ENCODE measurements around the gene TTBK2.

The TTBK2 gene

DNA sequence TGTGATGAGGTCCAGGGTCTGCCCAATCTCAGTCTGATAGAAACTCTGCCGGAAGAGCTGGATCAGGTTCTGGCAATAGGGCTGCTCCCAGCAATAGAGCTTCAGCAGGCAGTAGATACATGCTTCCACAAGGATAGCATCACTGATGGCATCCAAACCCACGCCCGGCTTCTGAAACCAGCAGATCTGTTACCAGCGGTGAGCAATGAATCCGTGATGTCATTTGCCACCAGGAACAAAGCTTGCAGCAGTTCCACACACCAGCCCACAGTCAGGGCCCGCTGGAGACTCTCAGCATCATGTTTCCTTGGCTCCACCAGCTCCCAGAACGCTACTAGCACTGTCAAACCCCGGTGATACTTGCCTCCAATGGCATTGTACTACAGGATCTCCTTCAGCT, 19.3 kb upstream of the TTBK2 start:
- ChIA-PET CTCF (interaction anchor here (0.6 kb wide), 1 partner anchor 262 kb away, joined by 3 read pairs; no protein-coding TSS in a partner anchor), POLR2A (interaction anchor here (0.6 kb wide), 1 partner anchor 10 kb away, joined by 4 read pairs; no protein-coding TSS in a partner anchor)
- no peak for TF ChIP-seq SUZ12 (IDR thresholded peaks at IDR 0.05)
- TF ChIP-seq TARDBP (IDR thresholded peaks at IDR 0.05) = no peak
- DNase-seq (ENCODE audit: extremely low spot score) = no peak

- DNase-seq (ENCODE audit: extremely low spot score) = no peak
- ChIA-PET CTCF (no interaction called here), POLR2A (no interaction called here)
- TF ChIP-seq SUZ12 (IDR thresholded peaks at IDR 0.05) (no peak), CTBP1 (IDR thresholded peaks at IDR 0.05; ENCODE audit: borderline replicate concordance) (no peak), LEF1 (IDR thresholded peaks at IDR 0.05; ENCODE audit: borderline replicate concordance) (no peak)
These were observed 16.6 kb upstream of the TTBK2 start for GRCh38 chr15:42937143-42937542.

DNA sequence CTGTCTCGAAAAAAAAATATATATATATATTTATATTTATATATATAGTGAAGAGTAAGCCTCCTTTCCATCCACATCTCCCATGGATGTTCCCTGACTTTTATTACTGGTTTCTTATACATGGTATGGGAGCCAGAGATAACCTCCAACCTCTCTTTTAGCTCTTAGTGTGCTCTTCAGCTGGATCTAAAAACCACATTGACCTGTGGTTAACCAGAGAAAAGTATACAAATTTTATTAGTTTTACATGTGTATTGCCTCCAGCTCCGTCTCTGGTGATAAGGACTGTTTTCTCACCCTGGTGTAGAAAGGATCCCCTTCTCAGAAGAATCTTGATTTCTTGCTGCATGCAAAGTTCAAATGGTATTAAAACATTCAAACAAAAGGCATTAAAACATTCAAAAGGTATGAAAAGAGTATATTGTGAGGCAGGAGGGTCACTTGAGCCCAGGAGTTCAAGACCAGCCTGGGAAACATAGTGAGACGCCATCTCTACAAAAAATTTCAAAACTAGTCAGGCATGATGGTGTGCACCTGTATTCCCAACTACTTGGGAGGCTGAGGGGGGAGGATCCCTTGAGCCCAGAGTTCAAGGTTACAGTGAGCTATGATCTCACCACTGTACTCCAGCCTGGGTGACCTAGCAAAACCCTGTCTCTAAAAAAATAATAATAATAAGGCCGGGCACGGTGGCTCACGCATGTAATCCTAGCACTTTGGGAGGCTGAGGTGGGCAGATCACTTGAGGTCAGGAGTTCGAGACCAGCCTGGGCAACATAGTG, 13.5 kb upstream of the TTBK2 start:
- POLR2A ChIA-PET = no interaction called here
- no peak for DNase-seq (ENCODE audit: extremely low spot score)
- TF ChIP-seq CTBP1 (IDR thresholded peaks at IDR 0.05; ENCODE audit: borderline replicate concordance) (no peak), L3MBTL2 (conservative IDR thresholded peaks at IDR 0.05) (no peak), SP1 (IDR thresholded peaks at IDR 0.05) (no peak), TARDBP (IDR thresholded peaks at IDR 0.05) (no peak), FOXA1 (IDR thresholded peaks at IDR 0.05) (no peak), HDGF (IDR thresholded peaks at IDR 0.05; ENCODE audit: borderline replicate concordance) (no peak), FOXK2 (IDR thresholded peaks at IDR 0.05) (no peak), FOXM1 (IDR thresholded peaks at IDR 0.05; ENCODE audit: borderline replicate concordance) (no peak), NFRKB (IDR thresholded peaks at IDR 0.05) (no peak), LEF1 (IDR thresholded peaks at IDR 0.05; ENCODE audit: borderline replicate concordance) (no peak), ELF4 (IDR thresholded peaks at IDR 0.05) (no peak)
- TF ChIP-seq, protein P1, sequence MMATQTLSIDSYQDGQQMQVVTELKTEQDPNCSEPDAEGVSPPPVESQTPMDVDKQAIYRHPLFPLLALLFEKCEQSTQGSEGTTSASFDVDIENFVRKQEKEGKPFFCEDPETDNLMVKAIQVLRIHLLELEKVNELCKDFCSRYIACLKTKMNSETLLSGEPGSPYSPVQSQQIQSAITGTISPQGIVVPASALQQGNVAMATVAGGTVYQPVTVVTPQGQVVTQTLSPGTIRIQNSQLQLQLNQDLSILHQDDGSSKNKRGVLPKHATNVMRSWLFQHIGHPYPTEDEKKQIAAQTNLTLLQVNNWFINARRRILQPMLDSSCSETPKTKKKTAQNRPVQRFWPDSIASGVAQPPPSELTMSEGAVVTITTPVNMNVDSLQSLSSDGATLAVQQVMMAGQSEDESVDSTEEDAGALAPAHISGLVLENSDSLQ (IDR thresholded peaks at IDR 0.05) = no peak
- CTCF ChIA-PET = interaction anchor here (0.8 kb wide), 1 partner anchor 7 kb away, joined by 3 read pairs; no protein-coding TSS in a partner anchor

- POLR2A ChIA-PET = interaction anchor here (0.6 kb wide), 1 partner anchor 196 kb away, joined by 3 read pairs; no protein-coding TSS in a partner anchor
- TF ChIP-seq L3MBTL2 (conservative IDR thresholded peaks at IDR 0.05) (no peak), LEF1 (IDR thresholded peaks at IDR 0.05; ENCODE audit: borderline replicate concordance) (no peak), FOXM1 (IDR thresholded peaks at IDR 0.05; ENCODE audit: borderline replicate concordance) (no peak), CTBP1 (IDR thresholded peaks at IDR 0.05; ENCODE audit: borderline replicate concordance) (no peak), SUZ12 (IDR thresholded peaks at IDR 0.05) (no peak), ZNF384 (IDR thresholded peaks at IDR 0.05) (no peak), SP1 (IDR thresholded peaks at IDR 0.05) (no peak), TARDBP (IDR thresholded peaks at IDR 0.05) (no peak), HDGF (IDR thresholded peaks at IDR 0.05; ENCODE audit: borderline replicate concordance) (no peak)
- CTCF ChIA-PET = no interaction called here
- no peak for DNase-seq (ENCODE audit: extremely low spot score)
These were observed 12.4 kb upstream of the TTBK2 start for GRCh38 chr15:42932833-42933515.

DNA sequence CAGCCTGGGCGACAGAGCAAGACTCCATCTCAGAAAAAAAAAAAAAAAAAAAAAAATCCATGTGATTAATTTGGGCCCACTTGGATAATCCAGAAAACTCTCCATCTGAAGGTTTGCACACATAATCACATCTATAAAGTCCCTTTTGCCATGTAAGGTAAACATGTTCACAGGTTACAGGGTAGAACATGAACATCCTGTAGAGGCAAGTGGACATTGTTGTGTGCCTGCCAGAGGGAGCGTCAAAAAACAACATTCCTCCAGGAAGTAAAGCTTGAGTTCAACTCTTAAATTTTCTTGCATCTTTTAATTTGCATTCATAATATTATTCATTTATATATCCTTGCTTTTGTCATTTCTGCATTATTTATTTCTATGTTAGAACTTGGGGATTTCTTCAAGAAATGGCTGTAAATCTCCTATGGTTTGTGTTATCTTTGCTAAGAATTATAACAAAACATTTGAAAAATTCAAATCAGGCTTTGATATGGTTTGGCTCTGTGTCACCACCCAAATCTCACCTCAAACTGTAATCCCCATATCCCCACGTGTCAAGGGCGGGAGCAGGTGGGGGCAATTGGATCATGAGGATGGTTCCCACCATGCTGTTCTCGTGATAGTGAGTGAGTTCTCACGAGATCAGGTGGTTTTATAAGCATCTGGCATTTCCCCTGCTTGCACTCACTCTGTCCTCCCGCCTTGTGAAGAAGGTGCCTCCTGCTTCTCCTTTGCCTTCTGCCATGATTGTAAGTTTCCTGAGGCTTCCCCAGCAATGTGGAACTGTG, 11.3 kb upstream of the TTBK2 start:
- TF ChIP-seq ARNT (IDR thresholded peaks at IDR 0.05) = no peak
- no peak for TF ChIP-seq L3MBTL2 (conservative IDR thresholded peaks at IDR 0.05)
- DNase-seq (ENCODE audit: extremely low spot score) = no peak
- POLR2A ChIA-PET = no interaction called here
- CTCF ChIA-PET = no interaction called here

DNA sequence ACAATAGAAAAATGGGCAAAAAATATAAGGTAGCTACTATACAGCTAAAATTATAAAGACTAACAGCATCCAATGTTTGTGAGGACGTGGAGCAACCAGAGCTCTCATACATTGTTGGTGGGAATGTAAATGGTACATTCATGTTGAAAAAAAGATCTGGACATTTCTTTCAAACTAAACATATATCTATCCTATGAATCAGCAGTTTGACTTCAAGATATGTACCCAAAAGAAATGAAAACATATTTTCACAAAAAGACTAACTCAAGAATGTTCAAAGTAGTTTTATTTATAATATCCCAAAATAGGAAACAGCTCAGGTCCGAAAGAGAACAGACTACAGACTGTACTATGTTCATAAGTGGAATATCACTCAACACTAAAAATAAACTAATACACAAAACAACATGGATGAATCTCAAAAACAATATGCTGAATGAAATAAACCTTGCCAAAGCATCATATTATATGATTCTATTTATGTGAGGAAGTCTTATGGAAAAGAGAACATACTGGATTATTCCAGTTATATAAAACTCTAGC, 8.8 kb upstream of the TTBK2 start:
- POLR2A ChIA-PET = no interaction called here
- TF ChIP-seq, protein P1 (IDR thresholded peaks at IDR 0.05) = no peak
- no peak for TF ChIP-seq BHLHE40 (IDR thresholded peaks at IDR 0.05; ENCODE audit: borderline replicate concordance)
- TF ChIP-seq SUZ12 (IDR thresholded peaks at IDR 0.05) = no peak
- no peak for TF ChIP-seq L3MBTL2 (conservative IDR thresholded peaks at IDR 0.05)
- TF ChIP-seq SP1 (IDR thresholded peaks at IDR 0.05) = no peak
- TF ChIP-seq TARDBP (IDR thresholded peaks at IDR 0.05) = no peak
- DNase-seq (ENCODE audit: extremely low spot score) = no peak
- CTCF ChIA-PET = interaction anchor here (0.9 kb wide), 1 partner anchor 128 kb away, joined by 4 read pairs; no protein-coding TSS in a partner anchor

- POLR2A ChIA-PET = no interaction called here
- CTCF ChIA-PET = no interaction called here
- TF ChIP-seq FOXA1 (IDR thresholded peaks at IDR 0.05) (no peak), ZNF384 (IDR thresholded peaks at IDR 0.05) (no peak), HDGF (IDR thresholded peaks at IDR 0.05; ENCODE audit: borderline replicate concordance) (no peak), FOXM1 (IDR thresholded peaks at IDR 0.05; ENCODE audit: borderline replicate concordance) (no peak), CTBP1 (IDR thresholded peaks at IDR 0.05; ENCODE audit: borderline replicate concordance) (no peak), SUZ12 (IDR thresholded peaks at IDR 0.05) (no peak), L3MBTL2 (conservative IDR thresholded peaks at IDR 0.05) (no peak; the same call in 1 of the 2 replicates), LEF1 (IDR thresholded peaks at IDR 0.05; ENCODE audit: borderline replicate concordance) (no peak), BHLHE40 (IDR thresholded peaks at IDR 0.05; ENCODE audit: borderline replicate concordance) (no peak), FOXK2 (IDR thresholded peaks at IDR 0.05) (no peak), ELF4 (IDR thresholded peaks at IDR 0.05) (no peak), SP1 (IDR thresholded peaks at IDR 0.05) (no peak), NFRKB (IDR thresholded peaks at IDR 0.05) (no peak)
- DNase-seq (ENCODE audit: extremely low spot score) = no peak
These were observed 759 bp upstream of the TTBK2 start for GRCh38 chr15:42921342-42921731.

Measured in HEK293T (cell line).